HG03103 (cell line): Measurements from ENCODE around the gene MYO7B.

Experiments used
- ATAC-seq: cut with Tn5 transposase; IDR thresholded peaks from one replicate; pipeline ENCODE4 v1.9.1; 2021; ENCODE audit warnings: low read depth; ENCODE audit not compliant: unreplicated experiment

MYO7B gene

GRCh38 chr2:127621981-127622431 is 86.5 kb downstream of the MYO7B start:
- ATAC-seq = no peak

- no peak for ATAC-seq
Observed at GRCh38 chr2:127622561-127623387, 87.3 kb downstream of the MYO7B start.

- ATAC-seq = no peak
Observed at GRCh38 chr2:127623388-127624319, 88.2 kb downstream of the MYO7B start.

- ATAC-seq = no peak
Observed at GRCh38 chr2:127624320-127624755, 88.9 kb downstream of the MYO7B start.

- no peak for ATAC-seq
Observed at GRCh38 chr2:127624756-127625571, 89.5 kb downstream of the MYO7B start.

GRCh38 chr2:127625572-127625951 is 90.1 kb downstream of the MYO7B start:
- ATAC-seq = no peak

GRCh38 chr2:127626175-127626574 is 90.7 kb downstream of the MYO7B start:
- no peak for ATAC-seq

- no peak for ATAC-seq
Observed at GRCh38 chr2:127626917-127627739, 91.6 kb downstream of the MYO7B start.

GRCh38 chr2:127627740-127628571 is 92.5 kb downstream of the MYO7B start:
- no peak for ATAC-seq

- ATAC-seq = no peak
Observed at GRCh38 chr2:127628767-127629614, 93.5 kb downstream of the MYO7B start.

- ATAC-seq = no peak
Observed at GRCh38 chr2:127629637-127630036, 94.2 kb downstream of the MYO7B start.

- ATAC-seq = no peak
Observed at GRCh38 chr2:127630096-127630863, 94.8 kb downstream of the MYO7B start.

GRCh38 chr2:127630864-127631540 is 95.5 kb downstream of the MYO7B start:
- ATAC-seq = no peak

GRCh38 chr2:127631541-127631996 is 96.1 kb downstream of the MYO7B start:
- ATAC-seq = no peak

GRCh38 chr2:127631997-127632581 is 96.6 kb downstream of the MYO7B start:
- no peak for ATAC-seq
